H1 (cell line): ENCODE results near the gene STIM2. TPM values are rescaled to one million over a fixed set of nuclear protein-coding genes. Genes with fewer than 3 reads are reported as not detected.

Source experiments
- ATF2 ChIP-seq: IDR thresholded peaks from 2 replicates; pipeline ENCODE4 v1.6.1; 2012; ENCODE audit warnings: low read length, inconsistent platforms
- BRCA1 ChIP-seq: IDR thresholded peaks from 2 replicates; pipeline ENCODE4 v1.6.1; 2012; ENCODE audit warnings: low read depth, low read length, improper control_type of control experiment
- CHD1 ChIP-seq: IDR thresholded peaks from 2 replicates; pipeline ENCODE4 v1.6.1; 2012; ENCODE audit warnings: low read depth, low read length, improper control_type of control experiment
- CHD7 ChIP-seq: fragments of 300-600 bp; sonication (generic); IDR thresholded peaks from 2 replicates; pipeline ENCODE4 v1.7.1; 2012; ENCODE audit warnings: low read length, moderate library complexity, mild to moderate bottlenecking, inconsistent platforms; ENCODE audit not compliant: insufficient replicate concordance
- EZH2 ChIP-seq: fragments of 200-600 bp; sonication (generic); IDR thresholded peaks from 2 replicates; pipeline ENCODE4 v1.7.1; 2012; ENCODE audit warnings: low read depth, mild to moderate bottlenecking, moderate library complexity, low read length, inconsistent platforms; ENCODE audit not compliant: severe bottlenecking
- GABPA ChIP-seq: IDR thresholded peaks from 2 replicates; pipeline ENCODE4 v1.6.1; 2011; ENCODE audit warnings: mild to moderate bottlenecking, low read length, moderate library complexity, borderline replicate concordance; ENCODE audit not compliant: insufficient read depth
- GTF2F1 ChIP-seq: IDR thresholded peaks from 2 replicates; pipeline ENCODE4 v1.6.1; 2012; ENCODE audit warnings: low read depth, low read length, improper control_type of control experiment, borderline replicate concordance
- JUND ChIP-seq: IDR thresholded peaks from 2 replicates; pipeline ENCODE4 v1.6.1; 2011; ENCODE audit warnings: mild to moderate bottlenecking, improper control_type of control experiment, low read length
- RAD21 ChIP-seq, 2 experiments: IDR thresholded peaks in 1 of 2; conservative IDR thresholded peaks in 1 of 2; 2 replicates each; pipeline ENCODE4 v1.6.1; 2011; ENCODE audit warnings: low read depth in 2 of 2, low read length in 2 of 2, improper control_type of control experiment in 1 of 2, inconsistent platforms in 1 of 2, mild to moderate bottlenecking in 1 of 2, moderate library complexity in 1 of 2
- ZNF274 ChIP-seq: IDR thresholded peaks from 2 replicates; pipeline ENCODE4 v1.7.0; 2012; ENCODE audit warnings: low read length, borderline replicate concordance; ENCODE audit errors: extremely low read depth
- polyA plus RNA-seq, 7 experiments: library from polyadenylated mRNA; depleted of rRNA in 3 of 7; stranded (reverse) in 5 of 7; unstranded in 2 of 7; fragments of >200 nt in 5 of 7; fragments of 200-250 nt in 2 of 7; gene quantifications; 1 replicate in 5 of 7; 2 replicates in 1 of 7; 4 replicates in 1 of 7; pipeline versions ENCODE4 v1.2.1 to v1.2.3, GENCODE V29; 2011 to 2013; ENCODE audit warnings: missing spikeins in 2 of 7, mixed read lengths in 2 of 7
- total RNA-seq: library from RNA; stranded (reverse); fragmentation: NEBNext Ultra II Directional; extraction: Animal tissue kit (Norgen Biotek cat#: 25700); gene quantifications from 2 replicates; pipeline ENCODE4 v1.2.1, GENCODE V29; 2021

STIM2 gene
- total and polyA plus RNA-seq, 2 of the 8 experiments (the other 6 are each of a cell fraction or from before 2014, with no cell fraction given): 22.9 to 23.0 TPM

GRCh38 chr4:26821031-26821430 lies 39.6 kb upstream of the STIM2 start (continued):
- TF ChIP-seq CHD7 (no peak), ATF2 (no peak), EZH2 (no peak), BRCA1 (no peak), GTF2F1 (no peak), GABPA (no peak), CHD1 (no peak), JUND (no peak), RAD21 (IDR thresholded peaks at IDR 0.05 in 1 of 2, conservative IDR thresholded peaks at IDR 0.05 in 1 of 2; ENCODE audit: low read depth in 2 of 2, low read length in 2 of 2) (no peak), ZNF274 (no peak)
